IMR-90 (cell line): ENCODE data around the gene CARNS1. TPM values are rescaled to one million over a fixed set of nuclear protein-coding genes. Genes with fewer than 3 reads are reported as not detected.

Experiments used
- ATAC-seq: fragments of 200-7000 bp; cut with Tn5 transposase; 2 replicates; pipeline ENCODE4 v1.9.1; 2020; ENCODE audit warnings: low read depth, mild to moderate bottlenecking, moderate library complexity
- BruUV-seq: library from RNA; stranded (reverse); fragments of 400-500 nt; replicated peaks from 2 replicates; lab custom pipeline; 2021; lab: Mats Ljungman, UMichigan
- CTCF ChIA-PET: fragments of 300-600 bp; formaldehyde crosslinking; extraction: SDS; loops from one replicate; lab custom pipeline; 2021; ENCODE audit warnings: antibody characterized with exemption; lab: Yijun Ruan, JAX
- POLR2A ChIA-PET: fragments of 300-600 bp; sonication (Branson Sonifier 250); formaldehyde crosslinking; loops from one replicate; lab custom pipeline; 2022; ENCODE audit warnings: antibody characterized with exemption; ENCODE audit not compliant: unreplicated experiment; lab: Charles Lee
- DNase-seq: peaks from one replicate; pipeline ENCODE4 v3.0.0; 2013
- H2AFZ ChIP-seq: replicated peaks from 2 replicates; pipeline ENCODE3; 2013; ENCODE audit warnings: low read length, mild to moderate bottlenecking; ENCODE audit not compliant: poor library complexity
- H2AK5ac ChIP-seq: 2 replicates; pipeline ENCODE4 v1.6.1; 2013; ENCODE audit warnings: low read depth, low read length, inconsistent platforms
- H2AK9ac ChIP-seq: replicated peaks from 2 replicates; pipeline ENCODE3; 2013; ENCODE audit warnings: mild to moderate bottlenecking, low read depth, low read length, moderate library complexity; ENCODE audit not compliant: poor library complexity
- H2BK120ac ChIP-seq: 2 replicates; pipeline ENCODE4 v1.6.1; 2013; ENCODE audit warnings: low read depth, low read length, inconsistent platforms
- H2BK15ac ChIP-seq: 3 replicates; pipeline ENCODE4 v1.6.1; 2013; ENCODE audit warnings: low read depth, low read length, inconsistent platforms
- H2BK20ac ChIP-seq: 2 replicates; pipeline ENCODE4 v1.6.1; 2013; ENCODE audit warnings: low read depth, mild to moderate bottlenecking, inconsistent platforms, low read length, moderate library complexity
- H2BK5ac ChIP-seq: 2 replicates; pipeline ENCODE4 v1.6.1; 2013; ENCODE audit warnings: mild to moderate bottlenecking, low read depth, low read length, inconsistent platforms; ENCODE audit not compliant: poor library complexity, severe bottlenecking
- H3K14ac ChIP-seq: replicated peaks from 2 replicates; pipeline ENCODE4 v1.6.1; 2013; ENCODE audit warnings: low read depth, low read length, inconsistent platforms
- H3K18ac ChIP-seq: 2 replicates; pipeline ENCODE4 v1.6.1; 2013; ENCODE audit warnings: low read depth, low read length, control low read depth
- H3K23ac ChIP-seq: 2 replicates; pipeline ENCODE4 v1.6.1; 2013; ENCODE audit warnings: low read depth, low read length, inconsistent platforms
- H3K27ac ChIP-seq: 2 replicates; pipeline ENCODE4 v1.5.1; 2013; ENCODE audit warnings: mild to moderate bottlenecking, control low read depth, low read length; ENCODE audit not compliant: insufficient read depth
- H3K27me3 ChIP-seq: 2 replicates; pipeline ENCODE4 v1.6.1; 2013; ENCODE audit warnings: low read length; ENCODE audit not compliant: control insufficient read depth, insufficient read depth
- H3K36me3 ChIP-seq: 2 replicates; pipeline ENCODE4 v1.6.1; 2013; ENCODE audit warnings: low read length, mixed read lengths; ENCODE audit not compliant: control insufficient read depth, insufficient read depth
- H3K4ac ChIP-seq: 2 replicates; pipeline ENCODE4 v1.6.1; 2013; ENCODE audit warnings: low read depth, low read length, inconsistent platforms
- H3K4me1 ChIP-seq: 2 replicates; pipeline ENCODE4 v1.6.1; 2013; ENCODE audit warnings: low read length, mixed read lengths; ENCODE audit not compliant: control insufficient read depth, insufficient read depth
- H3K4me2 ChIP-seq: 2 replicates; pipeline ENCODE4 v1.6.1; 2013; ENCODE audit warnings: low read depth, mild to moderate bottlenecking, control low read depth, low read length, moderate library complexity
- H3K4me3 ChIP-seq: 2 replicates; pipeline ENCODE4 v1.5.1; 2013; ENCODE audit warnings: low read depth, mild to moderate bottlenecking, control low read depth, low read length, moderate library complexity; ENCODE audit not compliant: insufficient read depth
- H3K56ac ChIP-seq: 2 replicates; pipeline ENCODE4 v1.6.1; 2013; ENCODE audit warnings: low read length, inconsistent platforms; ENCODE audit not compliant: insufficient read depth; ENCODE audit errors: extremely low read depth
- H3K79me1 ChIP-seq, 2 experiments: 2 replicates each; pipeline ENCODE4 v1.6.1; 2013; ENCODE audit warnings: low read length in 2 of 2, inconsistent platforms in 1 of 2, low read depth in 1 of 2
- H3K9ac ChIP-seq: 2 replicates; pipeline ENCODE4 v1.6.1; 2013; ENCODE audit warnings: low read depth, low read length, control low read depth
- H3K9me1 ChIP-seq: 2 replicates; pipeline ENCODE4 v1.6.1; 2013; ENCODE audit warnings: low read length, inconsistent platforms; ENCODE audit not compliant: insufficient read depth
- H3K9me3 ChIP-seq: 2 replicates; pipeline ENCODE4 v1.6.1; 2013; ENCODE audit warnings: low read length; ENCODE audit not compliant: control insufficient read depth, insufficient read depth
- H4K20me1 ChIP-seq: 2 replicates; pipeline ENCODE4 v1.6.1; 2013; ENCODE audit warnings: low read length, inconsistent platforms; ENCODE audit not compliant: insufficient read depth
- H4K5ac ChIP-seq: 2 replicates; pipeline ENCODE4 v1.6.1; 2013; ENCODE audit warnings: mild to moderate bottlenecking, low read depth, low read length, control low read depth
- H4K8ac ChIP-seq, 2 experiments: 2 replicates each; pipeline ENCODE4 v1.6.1; 2013; ENCODE audit warnings: low read depth in 2 of 2, low read length in 2 of 2, control low read depth in 1 of 2, inconsistent platforms in 1 of 2
- H4K91ac ChIP-seq: 2 replicates; pipeline ENCODE4 v1.6.1; 2013; ENCODE audit warnings: low read depth, low read length, inconsistent platforms; ENCODE audit not compliant: insufficient read depth
- BHLHE40 ChIP-seq: fragments of 150-350 bp; IDR thresholded peaks from 2 replicates; pipeline ENCODE4 v1.6.1; 2016; ENCODE audit warnings: mild to moderate bottlenecking, low read depth, low read length
- CEBPB ChIP-seq: IDR thresholded peaks from 2 replicates; pipeline ENCODE4 v1.6.1; 2012; ENCODE audit warnings: low read depth, low read length, improper control_type of control experiment
- CHD1 ChIP-seq: IDR thresholded peaks from 2 replicates; pipeline ENCODE4 v1.6.1; 2012; ENCODE audit warnings: low read depth, low read length, improper control_type of control experiment
- CTCF ChIP-seq: conservative IDR thresholded peaks from 2 replicates; pipeline ENCODE4 v1.5.1; 2012; ENCODE audit warnings: mild to moderate bottlenecking, low read depth, low read length, improper control_type of control experiment
- ELK1 ChIP-seq: fragments of 150-350 bp; IDR thresholded peaks from 2 replicates; pipeline ENCODE4 v1.6.1; 2016; ENCODE audit warnings: low read depth, mild to moderate bottlenecking, low read length, moderate library complexity, borderline replicate concordance
- FOS ChIP-seq: fragments of 150-350 bp; IDR thresholded peaks from 2 replicates; pipeline ENCODE4 v1.6.1; 2016; ENCODE audit warnings: low read depth, low read length
- MAFK ChIP-seq: IDR thresholded peaks from 2 replicates; pipeline ENCODE4 v1.6.1; 2012; ENCODE audit warnings: low read depth, low read length, improper control_type of control experiment
- MAZ ChIP-seq: IDR thresholded peaks from 2 replicates; pipeline ENCODE4 v1.6.1; 2012; ENCODE audit warnings: low read depth, mild to moderate bottlenecking, low read length, improper control_type of control experiment, moderate library complexity, borderline replicate concordance
- MXI1 ChIP-seq: IDR thresholded peaks from 2 replicates; pipeline ENCODE4 v1.6.1; 2012; ENCODE audit warnings: low read depth, mild to moderate bottlenecking, low read length, moderate library complexity, borderline replicate concordance
- NFE2L2 ChIP-seq: fragments of 150-350 bp; IDR thresholded peaks from 2 replicates; pipeline ENCODE4 v1.6.1; 2016; ENCODE audit warnings: low read depth, mild to moderate bottlenecking, low read length
- POLR2A ChIP-seq: IDR thresholded peaks from 2 replicates; pipeline ENCODE4 v1.6.1; 2012; ENCODE audit warnings: mild to moderate bottlenecking, low read depth, low read length
- RAD21 ChIP-seq: IDR thresholded peaks from 2 replicates; pipeline ENCODE4 v1.6.1; 2012; ENCODE audit warnings: low read length, improper control_type of control experiment
- RCOR1 ChIP-seq: IDR thresholded peaks from 2 replicates; pipeline ENCODE4 v1.6.1; 2012; ENCODE audit warnings: mild to moderate bottlenecking, low read length, improper control_type of control experiment; ENCODE audit not compliant: insufficient replicate concordance
- RFX5 ChIP-seq: IDR thresholded peaks from 2 replicates; pipeline ENCODE4 v1.8.0; 2012; ENCODE audit warnings: low read depth, mild to moderate bottlenecking, low read length, moderate library complexity
- SMC3 ChIP-seq: fragments of 150-350 bp; IDR thresholded peaks from 2 replicates; pipeline ENCODE4 v1.6.1; 2016; ENCODE audit warnings: low read depth, mild to moderate bottlenecking, antibody characterized with exemption, low read length, moderate library complexity
- USF2 ChIP-seq: fragments of 150-350 bp; IDR thresholded peaks from 2 replicates; pipeline ENCODE4 v1.6.1; 2017; ENCODE audit warnings: mild to moderate bottlenecking, antibody characterized with exemption, low read length, low read depth
- WGBS, 2 experiments: methylation state at CpG; one replicate each; pipeline versions ENCODE4 v1.1.5 to v1.1.7; 2013; ENCODE audit warnings: missing lambda C conversion rate in 2 of 2; ENCODE audit not compliant: insufficient read length in 1 of 2; ENCODE audit errors: extremely low coverage in 2 of 2; 5-methylcytosine and 5-hydroxymethylcytosine counted together
- dilution Hi-C: fragments of 300-500 bp; cut with HindIII; formaldehyde crosslinking; loops from one replicate; pipeline ENCODE4 v1.14.3; 2018; ENCODE audit warnings: low sequenced_read_pairs; ENCODE audit not compliant: unreplicated experiment
- in situ Hi-C: fragments of 300-500 bp; cut with MboI; formaldehyde crosslinking; loops from 3 replicates; pipeline ENCODE4 v1.14.3; 2019; ENCODE audit warnings: low sequenced_read_pairs, inconsistent platforms, mixed read lengths
- intact Hi-C: fragments of 100-400 bp; cut with micrococcal nuclease; formaldehyde crosslinking; loops from 2 replicates; pipeline ENCODE4 v1.10.0; 2022
- polyA plus RNA-seq, 3 experiments: library from polyadenylated mRNA; depleted of rRNA; stranded (reverse); fragments of >200 nt; gene quantifications; 2 replicates each; pipeline ENCODE4 v1.2.3, GENCODE V29; 2012; ENCODE audit warnings: low replicate concordance in 1 of 3
- total RNA-seq: library from RNA; depleted of rRNA; stranded (reverse); fragments of >200 nt; gene quantifications from 2 replicates; pipeline ENCODE4 v1.2.3, GENCODE V29; 2012

Gene CARNS1
- total and polyA plus RNA-seq, 2 of the 4 experiments (the other 2 are of a cell fraction): under 0.01 to 0.32 TPM

- WGBS, 2 experiments: 96% methylated on average over 5 of the region's 21 CpGs; no CpG with 5 or more reads in 1 of the 2 experiments
- Histone ChIP-seq H3K18ac (no peak overlapping the region), H3K4ac (no peak overlapping the region), H3K9ac (no peak overlapping the region), H4K91ac (no peak overlapping the region), H3K36me3 (peaks cover 40% of the 10 kb centered on the region; the same call in 1 of the 2 replicates), H2AFZ (no peak overlapping the region), H3K27ac (no peak overlapping the region), H3K4me2 (no peak overlapping the region), H2BK120ac (no peak overlapping the region), H3K27me3 (no peaks in the 10 kb centered on the region), H3K4me1 (peaks cover 3% of the 10 kb centered on the region; the same call in 1 of the 2 replicates), H3K23ac (no peak overlapping the region), H2AK5ac (no peak overlapping the region), H4K5ac (no peak overlapping the region), H3K14ac (no peak overlapping the region), H4K8ac (no peak overlapping the region), H3K9me3 (no peaks in the 10 kb centered on the region), H3K79me1 (peaks cover 8 to 26% of the 10 kb centered on the region in 2 experiments), H3K9me1 (peaks cover 8% of the 10 kb centered on the region; the same call in 1 of the 2 replicates), H3K56ac (no peak overlapping the region), H2BK15ac (no peak overlapping the region), H2AK9ac (no peak overlapping the region), H2BK20ac (no peak overlapping the region), H2BK5ac (no peak overlapping the region), H3K4me3 (no peak overlapping the region), H4K20me1 (peaks cover 8% of the 10 kb centered on the region)
- intact Hi-C loops (no loop called here), dilution Hi-C loops (no loop called here), in situ Hi-C loops (no loop called here)
- no peak for DNase-seq
- BruUV-seq: no TSS peak
- ATAC-seq: no peak
- POLR2A ChIA-PET: interaction anchor here (0.5 kb wide), 1 partner anchor 11 kb away, joined by 3 read pairs; no protein-coding TSS in a partner anchor
- TF ChIP-seq RAD21: no peak
- TF ChIP-seq ELK1: no peak
- TF ChIP-seq CTCF: no peak
- no peak for TF ChIP-seq USF2
- TF ChIP-seq SMC3: no peak
- no peak for TF ChIP-seq BHLHE40
- no peak for TF ChIP-seq MXI1
- TF ChIP-seq FOS: no peak
- TF ChIP-seq MAFK: no peak
- no peak for TF ChIP-seq CEBPB
- no peak for TF ChIP-seq RFX5
- TF ChIP-seq POLR2A: no peak
- no peak for TF ChIP-seq RCOR1
- no peak for TF ChIP-seq CHD1
- no peak for TF ChIP-seq MAZ
- TF ChIP-seq NFE2L2: no peak
- CTCF ChIA-PET: no interaction called here
Observed at GRCh38 chr11:67441098-67441563, 25.7 kb downstream of the CARNS1 start.
